22Rv1 (cell line): ENCODE results near the gene LIMS1.
"Not testable (repeated sequence)": the region's sequence is repeated elsewhere in the genome, so short reads cannot be mapped to it uniquely, and the experiment has no call there.

Source experiments
- H3K27ac ChIP-seq: fragments of 450-650 bp; 2 replicates; pipeline ENCODE4 v1.5.1; 2017
- ZFX ChIP-seq: fragments of 450-650 bp; IDR thresholded peaks from 2 replicates; pipeline ENCODE4 v1.6.1; 2017; ENCODE audit warnings: antibody characterized with exemption, borderline replicate concordance
- TF ChIP-seq, protein P1 (sequence below): fragments of 450-650 bp; IDR thresholded peaks from 2 replicates; pipeline ENCODE4 v1.5.1; 2017; ENCODE audit warnings: mild to moderate bottlenecking

Gene LIMS1

DNA sequence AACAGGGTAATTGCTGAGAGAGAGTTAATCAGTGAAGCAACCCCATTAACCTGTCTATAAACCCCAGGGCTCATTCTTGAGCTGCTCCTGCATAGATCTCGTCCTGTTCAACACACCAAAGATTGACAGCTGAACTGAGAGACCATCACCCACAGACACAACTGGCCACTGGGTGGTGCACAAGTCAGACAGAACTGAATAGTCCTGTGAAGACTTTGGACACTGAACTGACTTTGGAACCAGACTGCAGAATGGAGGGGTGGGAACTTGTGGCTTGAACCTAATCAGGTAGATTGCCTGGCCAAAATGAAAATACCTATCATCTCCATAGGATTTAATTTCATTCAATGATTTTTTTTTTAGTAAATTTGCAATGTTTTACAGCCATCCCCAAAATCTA, 155.7 kb downstream of the LIMS1 start:
- H3K27ac ChIP-seq: not testable (repeated sequence)
- TF ChIP-seq, protein P1, sequence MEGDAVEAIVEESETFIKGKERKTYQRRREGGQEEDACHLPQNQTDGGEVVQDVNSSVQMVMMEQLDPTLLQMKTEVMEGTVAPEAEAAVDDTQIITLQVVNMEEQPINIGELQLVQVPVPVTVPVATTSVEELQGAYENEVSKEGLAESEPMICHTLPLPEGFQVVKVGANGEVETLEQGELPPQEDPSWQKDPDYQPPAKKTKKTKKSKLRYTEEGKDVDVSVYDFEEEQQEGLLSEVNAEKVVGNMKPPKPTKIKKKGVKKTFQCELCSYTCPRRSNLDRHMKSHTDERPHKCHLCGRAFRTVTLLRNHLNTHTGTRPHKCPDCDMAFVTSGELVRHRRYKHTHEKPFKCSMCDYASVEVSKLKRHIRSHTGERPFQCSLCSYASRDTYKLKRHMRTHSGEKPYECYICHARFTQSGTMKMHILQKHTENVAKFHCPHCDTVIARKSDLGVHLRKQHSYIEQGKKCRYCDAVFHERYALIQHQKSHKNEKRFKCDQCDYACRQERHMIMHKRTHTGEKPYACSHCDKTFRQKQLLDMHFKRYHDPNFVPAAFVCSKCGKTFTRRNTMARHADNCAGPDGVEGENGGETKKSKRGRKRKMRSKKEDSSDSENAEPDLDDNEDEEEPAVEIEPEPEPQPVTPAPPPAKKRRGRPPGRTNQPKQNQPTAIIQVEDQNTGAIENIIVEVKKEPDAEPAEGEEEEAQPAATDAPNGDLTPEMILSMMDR: peak; percentile 30

DNA sequence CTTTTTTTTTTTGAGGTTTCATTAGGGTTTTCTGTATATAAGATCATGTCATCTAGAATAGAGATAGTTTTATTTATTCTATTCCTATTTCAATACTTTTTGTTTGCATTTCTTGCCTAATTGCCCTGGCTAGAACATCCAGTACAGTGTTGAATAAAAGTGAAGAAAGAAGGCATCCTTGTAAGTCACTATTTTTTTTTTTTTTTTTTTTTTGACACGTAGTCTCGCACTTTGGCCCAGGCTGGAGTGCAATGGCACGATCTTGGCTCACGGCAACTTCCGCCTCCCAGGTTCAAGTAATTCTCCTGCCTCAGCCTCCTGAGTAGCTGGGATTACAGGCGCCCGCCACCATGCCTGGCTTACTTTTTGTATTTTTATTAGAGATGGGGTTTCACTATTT, 157.2 kb downstream of the LIMS1 start:
- TF ChIP-seq, protein P1: no peak
- TF ChIP-seq ZFX: no peak
- peak overlapping the region; percentile 35 for H3K27ac ChIP-seq

DNA sequence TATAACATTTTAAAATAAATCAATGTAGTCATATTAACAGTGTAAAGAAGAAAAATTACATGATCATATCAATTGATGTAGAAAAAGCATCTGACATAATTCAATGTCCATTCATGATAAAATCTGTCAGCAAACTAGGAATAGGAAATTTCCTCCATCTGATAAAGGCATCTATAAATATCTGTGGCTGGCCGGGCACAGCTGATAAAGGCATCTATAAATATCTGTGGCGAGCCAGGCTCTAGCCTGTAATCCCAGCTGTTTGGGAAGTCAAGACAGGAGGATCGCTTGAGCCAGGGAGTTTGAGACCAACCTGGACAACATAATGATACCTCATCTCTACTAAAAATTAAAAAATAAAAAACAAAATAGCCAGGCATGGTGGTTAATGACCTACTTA, 166.9 kb downstream of the LIMS1 start:
- H3K27ac ChIP-seq: no peak overlapping the region
- no peak for TF ChIP-seq ZFX
- TF ChIP-seq, protein P1: no peak

DNA sequence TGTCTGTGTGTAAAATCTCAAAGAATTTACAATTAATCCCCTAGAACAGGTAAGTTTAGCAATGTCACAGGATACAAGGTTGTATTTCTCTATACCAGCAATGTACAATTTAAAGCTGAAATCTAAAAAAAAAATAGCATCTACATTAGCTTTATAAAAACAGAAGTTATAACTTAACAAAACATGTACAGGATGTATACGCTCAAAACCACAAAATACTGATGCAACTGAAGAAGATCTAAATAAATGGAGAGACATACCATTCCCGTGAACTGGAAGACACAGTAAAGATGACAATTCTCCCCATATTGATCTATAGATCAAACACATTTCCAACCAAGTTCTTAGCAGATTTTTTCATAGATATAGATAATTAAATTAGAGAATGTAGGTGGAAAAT, 167.5 kb downstream of the LIMS1 start:
- no peak overlapping the region for H3K27ac ChIP-seq
- no peak for TF ChIP-seq ZFX
- TF ChIP-seq, protein P1: no peak

DNA sequence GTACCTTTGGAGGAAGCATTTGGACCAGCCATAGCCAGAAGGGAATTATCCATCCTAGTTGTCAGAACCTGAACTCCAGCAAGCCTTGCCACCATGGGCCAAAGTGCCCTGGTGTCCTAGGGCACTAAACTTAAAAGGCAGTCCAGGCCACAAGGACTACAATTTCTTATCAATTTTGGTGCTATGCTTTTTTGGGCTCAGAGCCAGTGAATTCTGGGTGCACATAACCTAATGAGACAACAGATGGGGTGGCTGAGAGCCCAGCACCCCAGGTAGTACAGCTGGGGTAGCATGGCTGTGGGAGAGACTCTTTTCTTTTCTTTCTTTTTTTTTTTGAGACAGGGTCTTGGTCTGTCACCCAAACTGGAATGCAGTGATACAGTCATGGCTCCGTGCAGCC, 170.6 kb downstream of the LIMS1 start:
- no peak for TF ChIP-seq ZFX
- TF ChIP-seq, protein P1: no peak
- no peak overlapping the region for H3K27ac ChIP-seq

DNA sequence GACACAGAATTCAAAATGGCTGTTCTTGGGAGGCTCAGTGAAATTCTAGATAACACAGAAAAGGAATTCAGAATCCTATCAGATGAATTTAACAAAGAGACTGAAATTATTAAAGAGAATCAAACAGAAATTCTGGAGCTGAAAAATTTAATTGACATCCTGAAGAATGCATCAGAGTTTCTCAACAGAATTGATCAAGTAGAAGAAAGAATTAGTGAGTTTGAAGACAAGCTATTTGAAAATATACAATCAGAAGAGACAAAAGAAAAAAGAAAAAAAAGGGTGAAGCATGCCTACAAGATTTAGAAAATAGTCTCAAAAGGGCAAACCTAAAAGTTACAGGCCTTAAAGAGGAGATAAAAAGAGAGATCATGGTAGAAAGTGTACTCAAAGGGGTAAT, 173.0 kb downstream of the LIMS1 start:
- no peak overlapping the region for H3K27ac ChIP-seq
- TF ChIP-seq, protein P1: no peak
- TF ChIP-seq ZFX: no peak

DNA sequence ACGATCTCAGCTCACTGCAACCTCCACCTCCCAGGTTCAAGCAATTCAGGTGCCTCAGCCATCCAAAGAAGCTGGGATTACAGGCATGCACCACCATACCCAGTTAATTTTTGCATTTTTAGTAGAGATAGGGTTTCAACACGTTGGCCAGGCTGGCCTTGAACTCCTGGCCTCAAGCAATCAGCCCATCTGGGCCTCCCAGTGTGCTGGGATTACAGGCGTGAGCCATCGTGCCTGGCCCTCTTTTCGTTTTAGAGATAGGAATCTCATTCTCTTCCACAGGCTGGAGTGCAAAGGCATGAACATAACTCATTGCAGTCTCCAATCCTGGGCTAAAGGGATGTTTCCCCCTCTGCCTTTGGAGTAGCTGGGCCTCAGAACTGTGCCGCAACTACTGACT, 182.7 kb downstream of the LIMS1 start:
- not testable (repeated sequence) for H3K27ac ChIP-seq
